HEK293 (cell line): ENCODE data around the gene ANK2.

ENCODE experiments used
- GLIS2 ChIP-seq: fragments of 450-650 bp; formaldehyde crosslinking; IDR thresholded peaks from 2 replicates; pipeline ENCODE4 v1.5.1; 2016; ENCODE audit warnings: missing biosample characterization, missing genetic modification characterization
- REPIN1 ChIP-seq: fragments of 450-650 bp; formaldehyde crosslinking; IDR thresholded peaks from 2 replicates; pipeline ENCODE4 v1.5.1; 2017; ENCODE audit warnings: missing biosample characterization, missing genetic modification characterization, low read depth
- ZNF311 ChIP-seq: fragments of 450-650 bp; formaldehyde crosslinking; IDR thresholded peaks from 2 replicates; pipeline ENCODE4 v1.5.1; 2017; ENCODE audit warnings: missing biosample characterization, missing genetic modification characterization, borderline replicate concordance
- ZNF558 ChIP-seq: fragments of 450-650 bp; formaldehyde crosslinking; IDR thresholded peaks from 2 replicates; pipeline ENCODE4 v1.5.1; 2016; ENCODE audit warnings: missing biosample characterization, missing genetic modification characterization
- ZNF747 ChIP-seq: fragments of 450-650 bp; formaldehyde crosslinking; IDR thresholded peaks from 2 replicates; pipeline ENCODE4 v1.5.1; 2016; ENCODE audit warnings: missing biosample characterization, missing genetic modification characterization
- TF ChIP-seq, protein P1 (sequence below): fragments of 450-650 bp; formaldehyde crosslinking; IDR thresholded peaks from 2 replicates; pipeline ENCODE4 v1.5.1; 2016; ENCODE audit warnings: missing biosample characterization, missing genetic modification characterization
- TF ChIP-seq, protein P2 (sequence below): fragments of 450-650 bp; formaldehyde crosslinking; IDR thresholded peaks from 2 replicates; pipeline ENCODE4 v1.5.1; 2016; ENCODE audit warnings: missing biosample characterization, missing genetic modification characterization

DNA sequence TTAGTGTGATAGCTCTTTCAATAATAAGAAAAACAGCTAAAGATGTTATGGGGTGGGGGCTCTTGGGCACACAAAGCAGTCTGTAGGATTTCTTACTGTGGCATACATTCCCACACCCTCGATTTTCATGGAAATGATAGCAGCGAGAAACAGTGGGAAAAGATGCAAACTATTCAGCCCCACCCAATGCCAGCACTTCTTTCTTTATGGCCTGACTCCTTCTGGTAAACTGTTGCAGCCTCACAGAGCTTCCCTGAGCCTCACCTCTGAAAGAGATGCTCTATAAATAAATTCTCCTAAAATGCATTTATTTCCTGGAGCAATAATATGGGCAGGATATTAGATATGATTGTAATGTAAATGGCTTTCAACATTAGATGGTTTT lies 910 bp downstream of the ANK2 start:
- TF ChIP-seq, protein P1, sequence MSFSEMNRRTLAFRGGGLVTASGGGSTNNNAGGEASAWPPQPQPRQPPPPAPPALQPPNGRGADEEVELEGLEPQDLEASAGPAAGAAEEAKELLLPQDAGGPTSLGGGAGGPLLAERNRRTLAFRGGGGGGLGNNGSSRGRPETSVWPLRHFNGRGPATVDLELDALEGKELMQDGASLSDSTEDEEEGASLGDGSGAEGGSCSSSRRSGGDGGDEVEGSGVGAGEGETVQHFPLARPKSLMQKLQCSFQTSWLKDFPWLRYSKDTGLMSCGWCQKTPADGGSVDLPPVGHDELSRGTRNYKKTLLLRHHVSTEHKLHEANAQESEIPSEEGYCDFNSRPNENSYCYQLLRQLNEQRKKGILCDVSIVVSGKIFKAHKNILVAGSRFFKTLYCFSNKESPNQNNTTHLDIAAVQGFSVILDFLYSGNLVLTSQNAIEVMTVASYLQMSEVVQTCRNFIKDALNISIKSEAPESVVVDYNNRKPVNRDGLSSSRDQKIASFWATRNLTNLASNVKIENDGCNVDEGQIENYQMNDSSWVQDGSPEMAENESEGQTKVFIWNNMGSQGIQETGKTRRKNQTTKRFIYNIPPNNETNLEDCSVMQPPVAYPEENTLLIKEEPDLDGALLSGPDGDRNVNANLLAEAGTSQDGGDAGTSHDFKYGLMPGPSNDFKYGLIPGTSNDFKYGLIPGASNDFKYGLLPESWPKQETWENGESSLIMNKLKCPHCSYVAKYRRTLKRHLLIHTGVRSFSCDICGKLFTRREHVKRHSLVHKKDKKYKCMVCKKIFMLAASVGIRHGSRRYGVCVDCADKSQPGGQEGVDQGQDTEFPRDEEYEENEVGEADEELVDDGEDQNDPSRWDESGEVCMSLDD (tag by site-specific recombination), result no peak
- TF ChIP-seq, protein P2, sequence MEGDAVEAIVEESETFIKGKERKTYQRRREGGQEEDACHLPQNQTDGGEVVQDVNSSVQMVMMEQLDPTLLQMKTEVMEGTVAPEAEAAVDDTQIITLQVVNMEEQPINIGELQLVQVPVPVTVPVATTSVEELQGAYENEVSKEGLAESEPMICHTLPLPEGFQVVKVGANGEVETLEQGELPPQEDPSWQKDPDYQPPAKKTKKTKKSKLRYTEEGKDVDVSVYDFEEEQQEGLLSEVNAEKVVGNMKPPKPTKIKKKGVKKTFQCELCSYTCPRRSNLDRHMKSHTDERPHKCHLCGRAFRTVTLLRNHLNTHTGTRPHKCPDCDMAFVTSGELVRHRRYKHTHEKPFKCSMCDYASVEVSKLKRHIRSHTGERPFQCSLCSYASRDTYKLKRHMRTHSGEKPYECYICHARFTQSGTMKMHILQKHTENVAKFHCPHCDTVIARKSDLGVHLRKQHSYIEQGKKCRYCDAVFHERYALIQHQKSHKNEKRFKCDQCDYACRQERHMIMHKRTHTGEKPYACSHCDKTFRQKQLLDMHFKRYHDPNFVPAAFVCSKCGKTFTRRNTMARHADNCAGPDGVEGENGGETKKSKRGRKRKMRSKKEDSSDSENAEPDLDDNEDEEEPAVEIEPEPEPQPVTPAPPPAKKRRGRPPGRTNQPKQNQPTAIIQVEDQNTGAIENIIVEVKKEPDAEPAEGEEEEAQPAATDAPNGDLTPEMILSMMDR (tag by site-specific recombination), result no peak
- TF ChIP-seq ZNF558, result no peak
- TF ChIP-seq ZNF311 (tag by site-specific recombination), result no peak
- no peak for TF ChIP-seq GLIS2 (tag by site-specific recombination)
- no peak for TF ChIP-seq REPIN1 (tag by site-specific recombination)
- TF ChIP-seq ZNF747 (tag by site-specific recombination), result no peak
